ENCODE data around the gene NFKB1.

NFKB1 gene

GRCh38 chr4:102632241-102633065 is 131.3 kb downstream of the NFKB1 start:
- no peak for DNase-seq

- no peak for DNase-seq
These were observed 131.9 kb downstream of the NFKB1 start for GRCh38 chr4:102633100-102633499.

GRCh38 chr4:102637391-102637790 is 136.2 kb downstream of the NFKB1 start:
- no peak for DNase-seq

GRCh38 chr4:102638621-102639020 is 137.5 kb downstream of the NFKB1 start:
- no peak for DNase-seq

GRCh38 chr4:102639598-102639997 is 138.4 kb downstream of the NFKB1 start:
- DNase-seq, result no peak

- DNase-seq, result no peak
These were observed 139.5 kb downstream of the NFKB1 start for GRCh38 chr4:102640669-102641068.

GRCh38 chr4:102641793-102642192 is 140.6 kb downstream of the NFKB1 start:
- DNase-seq, result no peak

GRCh38 chr4:102642631-102643298 is 141.6 kb downstream of the NFKB1 start:
- DNase-seq, result no peak

GRCh38 chr4:102647117-102647516 is 146.0 kb downstream of the NFKB1 start:
- DNase-seq, result no peak

GRCh38 chr4:102657206-102657605 is 156.0 kb downstream of the NFKB1 start:
- DNase-seq, result no peak

GRCh38 chr4:102663073-102663472 is 161.9 kb downstream of the NFKB1 start:
- no peak for DNase-seq

GRCh38 chr4:102665527-102665926 is 164.4 kb downstream of the NFKB1 start:
- no peak for DNase-seq

All from hematopoietic multipotent progenitor cell treated with erythropoietin and hydrocortisone succinate and interleukin-3 and kit ligand, for 8 days (in vitro differentiated cells).